ENCODE measurements around the gene ZCCHC2. TPM values are rescaled to one million over a fixed set of nuclear protein-coding genes. Genes with fewer than 3 reads are reported as not detected.

Gene ZCCHC2
- total RNA-seq, 4 donors from 2014 or later = 9.3 to 15.3 (median 11.3) TPM

- Histone ChIP-seq H3K9me3 (no peaks in the 10 kb centered on the region), H3K27ac (no peak overlapping the region), H3K4me1 (peaks cover 0 to 19% (median 0%) of the 10 kb centered on the region in 3 donors), H3K4me3 (no peak overlapping the region), H3K27me3 (no peaks in the 10 kb centered on the region), H3K36me3 (peaks cover 4 to 83% (median 19%) of the 10 kb centered on the region in 3 donors)
- 86 to 87% methylated on average over 6 of the region's 6 CpGs for WGBS, 2 donors
- no peak for TF ChIP-seq CTCF (IDR thresholded peaks at IDR 0.05)
- TF ChIP-seq POLR2A (IDR thresholded peaks at IDR 0.05) = no peak
- intact Hi-C loops (cut with DNase I) = no loop called here
- no peak for DNase-seq
Measured at GRCh38 chr18:62554061-62554815, 31.4 kb downstream of the ZCCHC2 start.

- DNase-seq = no peak
- H3K36me3 ChIP-seq = peaks cover 4 to 84% (median 19%) of the 10 kb centered on the region in 3 donors
- H3K9me3 ChIP-seq = no peaks in the 10 kb centered on the region
- TF ChIP-seq CTCF (IDR thresholded peaks at IDR 0.05) (no peak), POLR2A (IDR thresholded peaks at IDR 0.05) (no peak)
- H3K4me3 ChIP-seq = no peak overlapping the region
- no peaks in the 10 kb centered on the region for H3K27me3 ChIP-seq
- 31 to 52% methylated on average over 3 of the region's 3 CpGs for WGBS, 2 donors
- no peak overlapping the region for H3K27ac ChIP-seq
- intact Hi-C loops (cut with DNase I) = no loop called here
- peaks cover 0 to 19% (median 0%) of the 10 kb centered on the region in 3 donors for H3K4me1 ChIP-seq
Measured at GRCh38 chr18:62555135-62555534, 32.3 kb downstream of the ZCCHC2 start.

- Histone ChIP-seq H3K36me3 (peaks cover 4 to 84% (median 13%) of the 10 kb centered on the region in 3 donors), H3K4me1 (peaks cover 0 to 19% (median 0%) of the 10 kb centered on the region in 3 donors), H3K27ac (no peak overlapping the region), H3K9me3 (no peaks in the 10 kb centered on the region), H3K4me3 (no peak overlapping the region), H3K27me3 (no peaks in the 10 kb centered on the region)
- TF ChIP-seq POLR2A (IDR thresholded peaks at IDR 0.05) = no peak
- TF ChIP-seq CTCF (IDR thresholded peaks at IDR 0.05) = no peak
- no peak for DNase-seq
- 74 to 86% methylated on average over 4 of the region's 4 CpGs for WGBS, 2 donors
- intact Hi-C loops (cut with DNase I) = no loop called here
Measured at GRCh38 chr18:62556397-62556796, 33.6 kb downstream of the ZCCHC2 start.

GRCh38 chr18:62558015-62558663 is 35.3 kb downstream of the ZCCHC2 start:
- no peak overlapping the region for H3K27ac ChIP-seq
- no peak for DNase-seq
- intact Hi-C loops (cut with DNase I) = no loop called here
- no peaks in the 10 kb centered on the region for H3K27me3 ChIP-seq
- WGBS, 2 donors = 87 to 92% methylated on average over 6 of the region's 6 CpGs
- H3K4me1 ChIP-seq = peaks cover 0 to 19% (median 0%) of the 10 kb centered on the region in 3 donors
- H3K4me3 ChIP-seq = no peak overlapping the region
- TF ChIP-seq POLR2A (IDR thresholded peaks at IDR 0.05) = no peak
- no peak for TF ChIP-seq CTCF (IDR thresholded peaks at IDR 0.05)
- H3K36me3 ChIP-seq = peaks cover 7 to 86% (median 14%) of the 10 kb centered on the region in 3 donors
- H3K9me3 ChIP-seq = no peaks in the 10 kb centered on the region

DNA sequence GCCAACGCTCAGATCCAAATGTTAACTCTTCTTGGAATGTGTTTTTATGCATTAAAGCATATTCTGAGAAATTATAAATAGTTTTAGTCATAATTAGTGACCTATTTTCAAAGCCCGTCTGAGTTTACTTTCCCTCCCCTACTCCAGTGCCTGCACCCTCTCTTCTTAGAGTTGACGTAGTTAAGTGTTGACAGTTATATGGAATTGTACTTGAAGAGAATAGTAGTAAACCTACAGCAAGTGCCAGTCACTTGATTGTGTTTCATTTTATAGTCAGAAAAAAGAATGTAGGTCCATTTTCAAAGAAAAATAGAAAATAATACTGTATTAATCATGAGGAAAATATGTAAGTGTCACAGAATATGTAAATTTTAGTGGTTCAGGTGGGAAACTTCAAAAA is 41.2 kb downstream of the ZCCHC2 start:
- Histone ChIP-seq H3K9me3 (no peaks in the 10 kb centered on the region), H3K36me3 (peaks cover 3 to 91% (median 13%) of the 10 kb centered on the region in 3 donors), H3K4me3 (no peak overlapping the region), H3K27me3 (no peaks in the 10 kb centered on the region), H3K4me1 (no peaks in the 10 kb centered on the region), H3K27ac (no peak overlapping the region)
- WGBS, 2 donors = 90 to 91% methylated on average over 3 of the region's 3 CpGs
- intact Hi-C loops (cut with DNase I) = no loop called here
- TF ChIP-seq POLR2A (IDR thresholded peaks at IDR 0.05) = no peak
- TF ChIP-seq CTCF (IDR thresholded peaks at IDR 0.05) = no peak
- DNase-seq = no peak

All from esophagus squamous epithelium (tissue), 5 donors.